ENCODE measurements around the gene CFLAR. TPM values are rescaled to one million over a fixed set of nuclear protein-coding genes. Genes with fewer than 3 reads are reported as not detected.

Gene CFLAR
- total RNA-seq, 4 donors from 2014 or later, result 158 to 284 (median 220) TPM

DNA sequence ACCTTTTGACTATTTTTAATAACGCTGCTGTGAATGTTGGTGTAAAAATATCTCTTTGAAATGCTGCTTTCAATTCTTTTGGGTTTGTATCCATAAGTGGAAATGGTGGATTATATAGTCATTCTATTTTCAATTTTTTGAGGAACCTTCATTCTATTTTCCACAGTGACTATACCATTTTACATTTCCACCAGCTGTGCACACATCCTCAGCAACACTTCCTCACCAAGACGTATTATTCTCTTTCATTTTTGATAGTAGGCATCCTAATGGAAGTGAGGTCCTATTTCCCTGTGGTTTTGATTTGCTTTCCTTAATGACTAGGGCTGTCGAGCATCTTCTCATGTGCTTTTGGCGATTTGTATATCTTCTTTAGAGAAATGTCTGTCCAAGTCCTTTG lies 81.8 kb downstream of the CFLAR start:
- DNase-seq (ENCODE audit: low spot score in 2 of 2), result no peak
- Histone ChIP-seq H3K27ac (no peak overlapping the region), H3K4me3 (no peak overlapping the region), H3K9me3 (no peaks in the 10 kb centered on the region), H3K4me1 (peaks cover 0 to 5% (median 0%) of the 10 kb centered on the region in 4 donors), H3K27me3 (no peaks in the 10 kb centered on the region), H3K36me3 (peaks cover 0 to 18% (median 0%) of the 10 kb centered on the region in 3 donors)
- no peak for TF ChIP-seq POLR2A (IDR thresholded peaks at IDR 0.05)
- WGBS, 2 donors, result 70 to 81% methylated on average over 4 of the region's 4 CpGs

DNA sequence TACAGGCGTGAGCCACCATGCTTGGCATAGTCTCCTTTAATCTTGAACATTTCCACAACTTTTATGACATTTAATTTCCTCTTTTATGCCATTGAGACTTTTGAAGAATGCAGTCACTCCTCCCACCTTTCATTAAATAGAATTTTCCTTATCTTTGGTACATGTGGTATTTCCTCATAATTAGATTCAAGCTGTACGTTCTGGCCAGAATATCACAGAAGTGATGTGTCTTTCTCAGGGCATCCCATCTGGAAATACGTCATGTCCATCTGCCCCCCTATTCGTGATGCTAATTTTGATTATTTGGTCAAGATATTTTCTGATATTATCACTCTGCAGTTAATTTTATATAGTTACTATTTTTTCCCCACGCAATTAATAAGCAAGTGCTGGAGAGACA lies 83.9 kb downstream of the CFLAR start:
- Histone ChIP-seq H3K4me3 (no peak overlapping the region), H3K27ac (no peak overlapping the region), H3K9me3 (no peaks in the 10 kb centered on the region), H3K27me3 (no peaks in the 10 kb centered on the region), H3K36me3 (peaks cover 0 to 7% (median 0%) of the 10 kb centered on the region in 3 donors), H3K4me1 (peaks cover 0 to 5% (median 3%) of the 10 kb centered on the region in 4 donors)
- WGBS, 2 donors, result 72 to 77% methylated on average over 5 of the region's 5 CpGs
- TF ChIP-seq, protein P1, sequence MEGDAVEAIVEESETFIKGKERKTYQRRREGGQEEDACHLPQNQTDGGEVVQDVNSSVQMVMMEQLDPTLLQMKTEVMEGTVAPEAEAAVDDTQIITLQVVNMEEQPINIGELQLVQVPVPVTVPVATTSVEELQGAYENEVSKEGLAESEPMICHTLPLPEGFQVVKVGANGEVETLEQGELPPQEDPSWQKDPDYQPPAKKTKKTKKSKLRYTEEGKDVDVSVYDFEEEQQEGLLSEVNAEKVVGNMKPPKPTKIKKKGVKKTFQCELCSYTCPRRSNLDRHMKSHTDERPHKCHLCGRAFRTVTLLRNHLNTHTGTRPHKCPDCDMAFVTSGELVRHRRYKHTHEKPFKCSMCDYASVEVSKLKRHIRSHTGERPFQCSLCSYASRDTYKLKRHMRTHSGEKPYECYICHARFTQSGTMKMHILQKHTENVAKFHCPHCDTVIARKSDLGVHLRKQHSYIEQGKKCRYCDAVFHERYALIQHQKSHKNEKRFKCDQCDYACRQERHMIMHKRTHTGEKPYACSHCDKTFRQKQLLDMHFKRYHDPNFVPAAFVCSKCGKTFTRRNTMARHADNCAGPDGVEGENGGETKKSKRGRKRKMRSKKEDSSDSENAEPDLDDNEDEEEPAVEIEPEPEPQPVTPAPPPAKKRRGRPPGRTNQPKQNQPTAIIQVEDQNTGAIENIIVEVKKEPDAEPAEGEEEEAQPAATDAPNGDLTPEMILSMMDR (IDR thresholded peaks at IDR 0.05), result no peak
- TF ChIP-seq POLR2A (IDR thresholded peaks at IDR 0.05) (no peak), EP300 (IDR thresholded peaks at IDR 0.05) (no peak)
- DNase-seq (ENCODE audit: low spot score in 2 of 2), result no peak

DNA sequence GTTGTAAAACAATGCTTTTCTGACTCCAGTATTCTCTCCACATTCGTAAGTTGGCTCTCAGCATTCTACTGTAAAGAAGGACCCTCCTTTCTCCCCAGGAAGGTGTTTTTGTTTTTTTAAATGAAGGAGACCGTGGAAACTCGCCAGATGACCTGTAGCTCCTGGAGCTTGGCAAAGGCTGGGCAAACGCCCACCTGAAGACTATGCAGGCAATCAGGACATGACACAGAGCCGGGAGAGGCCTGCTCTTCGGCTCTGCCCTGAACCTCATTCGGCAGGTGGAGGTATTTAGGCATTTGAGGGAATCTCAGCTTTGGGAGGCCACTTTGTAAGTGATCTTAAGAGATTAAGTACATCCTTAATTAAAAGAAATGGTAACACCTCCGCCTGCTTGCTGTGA lies 84.4 kb downstream of the CFLAR start:
- TF ChIP-seq POLR2A (IDR thresholded peaks at IDR 0.05) (no peak), EP300 (IDR thresholded peaks at IDR 0.05) (no peak)
- TF ChIP-seq, protein P1 (IDR thresholded peaks at IDR 0.05), result no peak
- Histone ChIP-seq H3K36me3 (peaks cover 0 to 7% (median 0%) of the 10 kb centered on the region in 3 donors), H3K9me3 (no peaks in the 10 kb centered on the region), H3K4me1 (peaks cover 0 to 5% (median under 1%) of the 10 kb centered on the region in 4 donors), H3K4me3 (no peak overlapping the region), H3K27me3 (no peaks in the 10 kb centered on the region), H3K27ac (no peak overlapping the region)
- WGBS, 2 donors, result 68 to 71% methylated on average over 8 of the region's 8 CpGs
- no peak for DNase-seq (ENCODE audit: low spot score in 2 of 2)

DNA sequence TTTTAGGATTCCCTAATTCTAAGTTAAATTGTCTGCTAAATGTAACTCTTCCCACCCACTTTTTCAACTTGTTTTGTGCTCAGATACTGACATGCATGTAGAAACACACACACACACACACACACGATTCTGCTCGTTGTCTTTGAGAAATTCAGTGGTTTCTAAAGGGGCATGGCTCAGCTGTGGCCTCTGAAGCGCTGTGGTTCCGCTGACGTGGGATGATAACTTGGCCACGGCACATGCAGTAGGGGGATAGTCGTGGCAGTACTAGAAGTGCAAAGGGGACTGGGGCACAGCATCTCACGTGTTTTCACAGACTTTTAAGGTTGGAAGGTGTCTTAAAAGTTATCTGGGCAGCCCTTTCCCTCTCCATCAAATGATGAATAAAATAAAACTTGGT lies 85.4 kb downstream of the CFLAR start:
- Histone ChIP-seq H3K9me3 (no peaks in the 10 kb centered on the region), H3K27me3 (no peaks in the 10 kb centered on the region), H3K27ac (no peak overlapping the region), H3K36me3 (peaks cover 0 to under 1% (median 0%) of the 10 kb centered on the region in 3 donors), H3K4me1 (peaks cover 0 to 5% (median 0%) of the 10 kb centered on the region in 4 donors), H3K4me3 (no peak overlapping the region)
- DNase-seq (ENCODE audit: low spot score in 2 of 2), result no peak
- 79 to 88% methylated on average over 8 of the region's 8 CpGs for WGBS, 2 donors
- TF ChIP-seq POLR2A (IDR thresholded peaks at IDR 0.05), result no peak

DNA sequence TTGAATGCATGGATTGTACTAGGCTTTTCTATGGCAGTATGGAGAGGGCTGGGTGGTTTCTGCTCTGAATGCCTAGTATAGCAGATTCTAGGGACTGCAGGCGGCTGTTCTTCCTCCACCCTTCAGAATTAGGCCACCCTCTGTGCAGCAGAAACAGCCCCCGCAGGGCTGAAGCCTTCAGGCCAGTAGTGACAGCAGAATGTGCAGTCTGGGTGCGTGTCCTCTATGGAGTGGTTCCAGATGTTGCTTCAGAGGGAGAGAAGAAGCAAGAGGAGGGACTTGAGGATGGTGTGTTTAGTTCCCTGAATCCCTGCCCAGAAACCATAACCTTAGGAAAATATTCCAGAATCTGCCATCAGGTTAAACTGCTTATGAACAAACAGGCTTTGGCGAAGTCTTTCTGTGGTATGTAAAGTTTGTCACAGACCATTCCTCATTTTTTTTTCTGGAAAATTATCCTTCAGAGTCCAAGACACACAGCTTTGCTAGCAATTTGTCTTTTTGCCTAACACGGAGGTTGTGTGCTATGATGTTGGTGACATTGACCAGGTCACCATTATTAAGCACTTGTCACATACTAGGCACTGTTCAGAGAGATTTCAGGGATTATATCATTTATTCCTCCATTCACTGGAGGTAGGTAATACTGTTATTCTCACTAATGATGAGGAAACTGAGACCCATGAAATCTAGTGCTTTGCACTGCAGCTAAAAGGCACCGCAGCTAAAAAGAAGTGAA lies 88.1 kb downstream of the CFLAR start:
- Histone ChIP-seq H3K36me3 (no peaks in the 10 kb centered on the region), H3K27me3 (no peaks in the 10 kb centered on the region), H3K4me1 (peaks cover 0 to 5% (median 0%) of the 10 kb centered on the region in 4 donors), H3K9me3 (no peaks in the 10 kb centered on the region), H3K4me3 (no peak overlapping the region), H3K27ac (no peak overlapping the region)
- TF ChIP-seq EP300 (IDR thresholded peaks at IDR 0.05) (no peak), POLR2A (IDR thresholded peaks at IDR 0.05) (no peak)
- TF ChIP-seq, protein P1 (IDR thresholded peaks at IDR 0.05), result no peak
- 47 to 50% methylated on average over 6 of the region's 6 CpGs for WGBS, 2 donors
- no peak for DNase-seq (ENCODE audit: low spot score in 2 of 2)

DNA sequence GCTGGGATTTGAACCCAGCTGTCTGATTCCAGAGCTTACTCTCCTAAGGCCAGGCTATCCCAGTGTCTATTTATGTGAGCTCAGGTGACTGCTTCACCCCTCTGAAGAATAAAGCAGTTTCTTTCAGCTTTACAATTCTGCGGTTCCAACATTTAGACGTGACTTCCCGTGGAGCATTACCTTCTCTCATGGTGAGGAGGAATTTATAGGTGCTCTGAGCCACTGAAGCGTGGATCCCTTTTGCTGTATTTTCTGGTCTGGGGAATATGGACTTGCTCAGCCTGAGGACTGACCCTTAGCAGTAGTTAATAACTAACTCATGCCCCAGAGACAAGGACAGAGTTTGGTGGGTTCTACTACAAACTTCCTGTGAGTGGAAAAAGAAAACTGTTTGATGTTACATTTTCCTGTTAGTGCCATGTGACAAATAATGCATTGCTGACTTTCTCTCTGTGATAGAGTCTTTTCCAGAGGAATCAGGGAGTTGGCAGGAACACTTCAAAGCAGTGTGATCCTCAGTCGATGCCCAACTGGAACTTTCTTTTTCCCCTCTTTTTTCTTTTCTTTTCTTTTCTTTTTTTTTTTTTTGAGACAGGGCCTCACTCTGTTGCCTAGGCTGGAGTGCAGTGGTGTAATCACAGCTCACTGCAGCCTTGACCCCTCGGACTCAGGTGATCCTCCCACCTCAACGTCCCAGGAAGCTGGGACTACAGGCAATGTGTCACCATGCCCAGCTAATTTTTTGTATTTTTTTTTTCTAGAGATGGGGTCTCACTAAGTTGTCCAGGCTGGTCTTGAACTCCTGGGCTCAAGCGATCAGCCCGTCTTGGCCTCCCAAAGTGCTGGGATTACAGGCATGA lies 88.9 kb downstream of the CFLAR start:
- no peak for DNase-seq (ENCODE audit: low spot score in 2 of 2)
- no peaks in the 10 kb centered on the region for H3K36me3 ChIP-seq
- H3K4me1 ChIP-seq, result peaks cover 0 to 5% (median 0%) of the 10 kb centered on the region in 4 donors
- 83 to 89% methylated on average over 9 of the region's 9 CpGs for WGBS, 2 donors
- no peak overlapping the region for H3K4me3 ChIP-seq
- TF ChIP-seq POLR2A (IDR thresholded peaks at IDR 0.05) (no peak), EP300 (IDR thresholded peaks at IDR 0.05) (no peak)
- TF ChIP-seq, protein P1 (IDR thresholded peaks at IDR 0.05), result no peak
- no peaks in the 10 kb centered on the region for H3K27me3 ChIP-seq
- no peak overlapping the region for H3K27ac ChIP-seq
- no peaks in the 10 kb centered on the region for H3K9me3 ChIP-seq

All from tibial nerve (tissue), 4 donors.